ENCODE data around the gene LTBP3.

GRCh38 chr11:65538915-65539743 lies 19.0 kb downstream of the LTBP3 start:
- TF ChIP-seq SMC3 (conservative IDR thresholded peaks at IDR 0.05; ENCODE audit: insufficient read depth, low read depth, low read length) = no peak
- TF ChIP-seq POLR2B (IDR thresholded peaks at IDR 0.05; ENCODE audit: low read depth, partially characterized antibody) = no peak
- TF ChIP-seq MXI1 (IDR thresholded peaks at IDR 0.05; ENCODE audit: low read depth, low read length) = no peak
- TF ChIP-seq, protein P1, sequence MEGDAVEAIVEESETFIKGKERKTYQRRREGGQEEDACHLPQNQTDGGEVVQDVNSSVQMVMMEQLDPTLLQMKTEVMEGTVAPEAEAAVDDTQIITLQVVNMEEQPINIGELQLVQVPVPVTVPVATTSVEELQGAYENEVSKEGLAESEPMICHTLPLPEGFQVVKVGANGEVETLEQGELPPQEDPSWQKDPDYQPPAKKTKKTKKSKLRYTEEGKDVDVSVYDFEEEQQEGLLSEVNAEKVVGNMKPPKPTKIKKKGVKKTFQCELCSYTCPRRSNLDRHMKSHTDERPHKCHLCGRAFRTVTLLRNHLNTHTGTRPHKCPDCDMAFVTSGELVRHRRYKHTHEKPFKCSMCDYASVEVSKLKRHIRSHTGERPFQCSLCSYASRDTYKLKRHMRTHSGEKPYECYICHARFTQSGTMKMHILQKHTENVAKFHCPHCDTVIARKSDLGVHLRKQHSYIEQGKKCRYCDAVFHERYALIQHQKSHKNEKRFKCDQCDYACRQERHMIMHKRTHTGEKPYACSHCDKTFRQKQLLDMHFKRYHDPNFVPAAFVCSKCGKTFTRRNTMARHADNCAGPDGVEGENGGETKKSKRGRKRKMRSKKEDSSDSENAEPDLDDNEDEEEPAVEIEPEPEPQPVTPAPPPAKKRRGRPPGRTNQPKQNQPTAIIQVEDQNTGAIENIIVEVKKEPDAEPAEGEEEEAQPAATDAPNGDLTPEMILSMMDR (IDR thresholded peaks at IDR 0.05 in 2 of 3, conservative IDR thresholded peaks at IDR 0.05 in 1 of 3; ENCODE audit: insufficient read depth in 2 of 3, low read depth in 1 of 3, low read length in 3 of 3) = no peak
- TF ChIP-seq POLR2AphosphoS5 (IDR thresholded peaks at IDR 0.05; ENCODE audit: control insufficient read depth, insufficient read depth, low read depth, low read length) = no peak
- TF ChIP-seq, protein P2, sequence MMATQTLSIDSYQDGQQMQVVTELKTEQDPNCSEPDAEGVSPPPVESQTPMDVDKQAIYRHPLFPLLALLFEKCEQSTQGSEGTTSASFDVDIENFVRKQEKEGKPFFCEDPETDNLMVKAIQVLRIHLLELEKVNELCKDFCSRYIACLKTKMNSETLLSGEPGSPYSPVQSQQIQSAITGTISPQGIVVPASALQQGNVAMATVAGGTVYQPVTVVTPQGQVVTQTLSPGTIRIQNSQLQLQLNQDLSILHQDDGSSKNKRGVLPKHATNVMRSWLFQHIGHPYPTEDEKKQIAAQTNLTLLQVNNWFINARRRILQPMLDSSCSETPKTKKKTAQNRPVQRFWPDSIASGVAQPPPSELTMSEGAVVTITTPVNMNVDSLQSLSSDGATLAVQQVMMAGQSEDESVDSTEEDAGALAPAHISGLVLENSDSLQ (IDR thresholded peaks at IDR 0.05) = no peak
- TF ChIP-seq ESRRA (IDR thresholded peaks at IDR 0.05; ENCODE audit: borderline replicate concordance, low read depth) = no peak
- TF ChIP-seq JUN (IDR thresholded peaks at IDR 0.05; ENCODE audit: borderline replicate concordance, low read depth, low read length) = no peak
- no peak for TF ChIP-seq JUN (CRISPR knock-in tag; IDR thresholded peaks at IDR 0.05; ENCODE audit: borderline replicate concordance)
